HTR-8/SVneo (cell line): ENCODE measurements around the gene ROR2.

ENCODE experiments used
- DNase-seq: peaks from one replicate; pipeline ENCODE4 v3.0.0; 2011; ENCODE audit warnings: low spot score, mixed read lengths; ENCODE audit not compliant: insufficient read length
- FAIRE-seq: peaks from 2 replicates; lab custom pipeline; 2011; peaks lifted over from hg19 to GRCh38; lab: Jason Lieb, UNC

The ROR2 gene

GRCh38 chr9:91711755-91712601, 238.1 kb downstream of the ROR2 start:
- no peak for FAIRE-seq

GRCh38 chr9:91710158-91710557, 239.9 kb downstream of the ROR2 start:
- DNase-seq (no peak), FAIRE-seq (no peak)

More at GRCh38 chr9:91711755-91712601, 238.1 kb downstream of the ROR2 start:
- no peak for DNase-seq

GRCh38 chr9:91705386-91705785, 244.6 kb downstream of the ROR2 start:
- FAIRE-seq (no peak), DNase-seq (no peak)

- no peak for DNase-seq
- FAIRE-seq = no peak
These were observed 249.6 kb downstream of the ROR2 start for GRCh38 chr9:91700475-91700874.

GRCh38 chr9:91698266-91698665, 251.8 kb downstream of the ROR2 start:
- DNase-seq (no peak), FAIRE-seq (no peak)

- DNase-seq (no peak), FAIRE-seq (no peak)
These were observed 252.8 kb downstream of the ROR2 start for GRCh38 chr9:91697201-91697600.

- no peak for DNase-seq
- no peak for FAIRE-seq
These were observed 255.8 kb downstream of the ROR2 start for GRCh38 chr9:91694081-91694870.

GRCh38 chr9:91693226-91693625, 256.8 kb downstream of the ROR2 start:
- DNase-seq (no peak), FAIRE-seq (no peak)

- DNase-seq (no peak), FAIRE-seq (no peak)
These were observed 259.3 kb downstream of the ROR2 start for GRCh38 chr9:91690540-91691249.

- no peak for DNase-seq
- no peak for FAIRE-seq
These were observed 261.0 kb downstream of the ROR2 start for GRCh38 chr9:91689006-91689405.

- no peak for FAIRE-seq
- no peak for DNase-seq
These were observed 266.8 kb downstream of the ROR2 start for GRCh38 chr9:91683269-91683668.

- FAIRE-seq = no peak
- no peak for DNase-seq
These were observed 267.2 kb downstream of the ROR2 start for GRCh38 chr9:91682806-91683205.

- no peak for FAIRE-seq
- DNase-seq = peak; percentile 64
These were observed 268.3 kb downstream of the ROR2 start for GRCh38 chr9:91681461-91682305.

GRCh38 chr9:91680998-91681397, 269.0 kb downstream of the ROR2 start:
- FAIRE-seq = no peak

GRCh38 chr9:91680106-91680505, 269.9 kb downstream of the ROR2 start:
- no peak for FAIRE-seq

More at GRCh38 chr9:91680998-91681397, 269.0 kb downstream of the ROR2 start:
- DNase-seq = no peak

GRCh38 chr9:91678807-91679580, 271.0 kb downstream of the ROR2 start:
- DNase-seq (no peak), FAIRE-seq (no peak)

More at GRCh38 chr9:91680106-91680505, 269.9 kb downstream of the ROR2 start:
- DNase-seq = no peak

- DNase-seq (no peak), FAIRE-seq (no peak)
These were observed 272.1 kb downstream of the ROR2 start for GRCh38 chr9:91677822-91678436.

GRCh38 chr9:91677331-91677730, 272.7 kb downstream of the ROR2 start:
- FAIRE-seq = no peak
- no peak for DNase-seq

GRCh38 chr9:91676046-91676445, 274.0 kb downstream of the ROR2 start:
- DNase-seq (peak; percentile 24), FAIRE-seq (no peak)
